Endometrial microvascular endothelial cells (primary cell): ENCODE data around the gene MLLT1. TPM values are rescaled to one million over a fixed set of nuclear protein-coding genes. Genes with fewer than 3 reads are reported as not detected.

Experiments used
- in situ Hi-C: cut with HindIII; loops from 2 replicates; pipeline ENCODE4 v1.10.0; 2017; ENCODE audit warnings: low sequenced_read_pairs, low pct_unique_long_range_greater_than_20kb; ENCODE audit errors: inconsistent ontology term
- total RNA-seq: library from RNA; depleted of rRNA; stranded (reverse); fragments of >200 nt; gene quantifications from one replicate; pipeline ENCODE4 v1.2.3, GENCODE V29; 2015; ENCODE audit errors: inconsistent ontology term

Gene MLLT1
- total RNA-seq, 1 donor from 2014 or later = 17.2 TPM

- in situ Hi-C loops = loop anchor here (10.0 to 25.0 kb wide), 3 partner anchors 54 to 142 kb away; partner anchors contain the start of genes ACSBG2, GTF2F1 and PSPN
Measured at GRCh38 chr19:6278740-6279619, 795 bp downstream of the MLLT1 start.

- in situ Hi-C loops = loop anchor here (10.0 to 25.0 kb wide), 3 partner anchors 53 to 141 kb away; partner anchors contain the start of genes ACSBG2, GTF2F1 and PSPN
Measured at GRCh38 chr19:6278051-6278450, 1.7 kb downstream of the MLLT1 start.

GRCh38 chr19:6276447-6276846, 3.3 kb downstream of the MLLT1 start:
- in situ Hi-C loops = loop anchor here (10.0 to 25.0 kb wide), 3 partner anchors 52 to 139 kb away; partner anchors contain the start of genes ACSBG2, GTF2F1 and PSPN

GRCh38 chr19:6275170-6275744, 4.5 kb downstream of the MLLT1 start:
- in situ Hi-C loops = loop anchor here (10.0 to 25.0 kb wide), 3 partner anchors 50 to 138 kb away; partner anchors contain the start of genes ACSBG2, GTF2F1 and PSPN

- in situ Hi-C loops = loop anchor here (10.0 to 25.0 kb wide), 3 partner anchors 50 to 137 kb away; partner anchors contain the start of genes ACSBG2, GTF2F1 and PSPN
Measured at GRCh38 chr19:6274756-6275155, 5.0 kb downstream of the MLLT1 start.

- in situ Hi-C loops = loop anchor here (10.0 kb wide), 1 partner anchor 49 kb away; no protein-coding TSS in a partner anchor
Measured at GRCh38 chr19:6273701-6274601, 5.8 kb downstream of the MLLT1 start.

- in situ Hi-C loops = loop anchor here (10.0 kb wide), 1 partner anchor 48 kb away; no protein-coding TSS in a partner anchor
Measured at GRCh38 chr19:6272913-6273600, 6.7 kb downstream of the MLLT1 start.

- in situ Hi-C loops = loop anchor here (10.0 kb wide), 1 partner anchor 48 kb away; no protein-coding TSS in a partner anchor
Measured at GRCh38 chr19:6272411-6272791, 7.4 kb downstream of the MLLT1 start.

GRCh38 chr19:6271721-6272410, 7.9 kb downstream of the MLLT1 start:
- in situ Hi-C loops = loop anchor here (10.0 kb wide), 1 partner anchor 47 kb away; no protein-coding TSS in a partner anchor

- in situ Hi-C loops = loop anchor here (10.0 kb wide), 1 partner anchor 46 kb away; no protein-coding TSS in a partner anchor
Measured at GRCh38 chr19:6271251-6271650, 8.5 kb downstream of the MLLT1 start.

- in situ Hi-C loops = loop anchor here (10.0 kb wide), 1 partner anchor 46 kb away; no protein-coding TSS in a partner anchor
Measured at GRCh38 chr19:6270822-6271221, 9.0 kb downstream of the MLLT1 start.

GRCh38 chr19:6270076-6270745, 9.6 kb downstream of the MLLT1 start:
- in situ Hi-C loops = loop anchor here (10.0 kb wide), 1 partner anchor 45 kb away; no protein-coding TSS in a partner anchor

GRCh38 chr19:6269101-6269886, 10.5 kb downstream of the MLLT1 start:
- in situ Hi-C loops = no loop called here

- in situ Hi-C loops = no loop called here
Measured at GRCh38 chr19:6268382-6268771, 11.4 kb downstream of the MLLT1 start.

GRCh38 chr19:6267552-6268381, 12.0 kb downstream of the MLLT1 start:
- in situ Hi-C loops = no loop called here
